Gastroesophageal sphincter (tissue), 3 donors: Measurements from ENCODE around the gene UBLCP1.
"Not testable (repeated sequence)": the region's sequence is repeated elsewhere in the genome, so short reads cannot be mapped to it uniquely, and the experiment has no call there.

Experiments
- CTCF ChIP-seq, 4 experiments: fragments of 200-600 bp in 2 of 4; fragments of 450-650 bp in 2 of 4; sonication (generic) in 1 of 4; IDR thresholded peaks; one replicate each; pipeline ENCODE4 v1.5.1; 2017 to 2019; ENCODE audit warnings: antibody characterized with exemption in 4 of 4, mild to moderate bottlenecking in 2 of 4, moderate library complexity in 2 of 4
- POLR2AphosphoS5 ChIP-seq: sonication (generic); formaldehyde crosslinking; IDR thresholded peaks from one replicate; pipeline ENCODE4 v1.6.1; 2017; ENCODE audit warnings: antibody characterized with exemption

- not testable (repeated sequence) for TF ChIP-seq CTCF (IDR thresholded peaks at IDR 0.05); POLR2AphosphoS5
Observed at GRCh38 chr5:159266764-159267163, 3.7 kb downstream of the UBLCP1 start.
